IPS DF 6.9 (cell line): ENCODE measurements around the gene TNRC18.

Source experiments
- DNase-seq: peaks from one replicate; pipeline ENCODE4 v3.0.0-alpha.2; 2013; ENCODE audit warnings: low read depth, low spot score
- H3K27ac ChIP-seq: one replicate; pipeline ENCODE4 v1.5.1; 2013; ENCODE audit warnings: low read length, control low read depth
- H3K27me3 ChIP-seq: 2 replicates; pipeline ENCODE4 v1.6.1; 2013; ENCODE audit warnings: mild to moderate bottlenecking, low read length; ENCODE audit not compliant: control insufficient read depth, insufficient read depth
- H3K36me3 ChIP-seq: 2 replicates; pipeline ENCODE4 v1.6.1; 2013; ENCODE audit warnings: low read length; ENCODE audit not compliant: control insufficient read depth, insufficient read depth
- H3K4me1 ChIP-seq: 2 replicates; pipeline ENCODE4 v1.6.1; 2013; ENCODE audit warnings: low read length; ENCODE audit not compliant: control insufficient read depth, insufficient read depth
- H3K4me3 ChIP-seq: 2 replicates; pipeline ENCODE4 v1.5.1; 2013; ENCODE audit warnings: mild to moderate bottlenecking, low read length
- H3K9me3 ChIP-seq: 2 replicates; pipeline ENCODE4 v1.6.1; 2013; ENCODE audit warnings: low read length, inconsistent platforms; ENCODE audit not compliant: control insufficient read depth, insufficient read depth
- WGBS: extraction: QIAGEN DNeasy Blood & Tissue Kit; methylation state at CpG from one replicate; pipeline ENCODE4 v1.1.7; 2013; ENCODE audit warnings: mixed read lengths, missing lambda C conversion rate; ENCODE audit not compliant: insufficient read length, insufficient coverage; 5-methylcytosine and 5-hydroxymethylcytosine counted together

The TNRC18 gene

GRCh38 chr7:5403442-5403841 is 20.2 kb downstream of the TNRC18 start:
- no peaks in the 10 kb centered on the region for H3K9me3 ChIP-seq
- no peak overlapping the region for H3K27ac ChIP-seq
- no CpG with 5 or more reads among the region's 6 CpGs for WGBS

GRCh38 chr7:5397736-5398135 is 25.9 kb downstream of the TNRC18 start:
- Histone ChIP-seq H3K36me3 (peaks cover 2% of the 10 kb centered on the region; the same call in 1 of the 2 replicates), H3K9me3 (no peaks in the 10 kb centered on the region), H3K4me1 (no peaks in the 10 kb centered on the region), H3K27me3 (no peaks in the 10 kb centered on the region), H3K4me3 (no peak overlapping the region), H3K27ac (no peak overlapping the region)
- no peak for DNase-seq
- WGBS, result no CpG with 5 or more reads among the region's 7 CpGs

More at GRCh38 chr7:5403442-5403841, 20.2 kb downstream of the TNRC18 start:
- H3K36me3 ChIP-seq, result no peaks in the 10 kb centered on the region
- no peak for DNase-seq
- peaks cover under 1% of the 10 kb centered on the region; the same call in 1 of the 2 replicates for H3K27me3 ChIP-seq
- peaks cover 2% of the 10 kb centered on the region; the same call in 1 of the 2 replicates for H3K4me1 ChIP-seq
- no peak overlapping the region for H3K4me3 ChIP-seq

- Histone ChIP-seq H3K36me3 (peaks cover 2% of the 10 kb centered on the region; the same call in 1 of the 2 replicates), H3K9me3 (no peaks in the 10 kb centered on the region), H3K4me3 (no peak overlapping the region), H3K27me3 (no peaks in the 10 kb centered on the region), H3K27ac (no peak overlapping the region), H3K4me1 (no peaks in the 10 kb centered on the region)
- no peak for DNase-seq
- no CpG with 5 or more reads among the region's 30 CpGs for WGBS
Observed at GRCh38 chr7:5396999-5397663, 26.5 kb downstream of the TNRC18 start.

GRCh38 chr7:5396542-5396941 is 27.1 kb downstream of the TNRC18 start:
- Histone ChIP-seq H3K36me3 (peaks cover 2% of the 10 kb centered on the region; the same call in 1 of the 2 replicates), H3K4me3 (no peak overlapping the region), H3K9me3 (no peaks in the 10 kb centered on the region), H3K4me1 (no peaks in the 10 kb centered on the region), H3K27ac (no peak overlapping the region), H3K27me3 (no peaks in the 10 kb centered on the region)
- DNase-seq, result no peak
- no CpG with 5 or more reads among the region's 6 CpGs for WGBS

GRCh38 chr7:5395246-5395645 is 28.4 kb downstream of the TNRC18 start:
- H3K27ac ChIP-seq, result no peak overlapping the region
- peaks cover 2% of the 10 kb centered on the region; the same call in 1 of the 2 replicates for H3K36me3 ChIP-seq
- H3K9me3 ChIP-seq, result no peaks in the 10 kb centered on the region
- no peaks in the 10 kb centered on the region for H3K27me3 ChIP-seq
- no peak overlapping the region for H3K4me3 ChIP-seq
- no peaks in the 10 kb centered on the region for H3K4me1 ChIP-seq
- DNase-seq, result no peak
- no CpG with 5 or more reads among the region's 15 CpGs for WGBS

GRCh38 chr7:5394264-5395105 is 29.1 kb downstream of the TNRC18 start:
- H3K27ac ChIP-seq, result no peak overlapping the region
- no peak overlapping the region for H3K4me3 ChIP-seq
- H3K27me3 ChIP-seq, result no peaks in the 10 kb centered on the region
- no peaks in the 10 kb centered on the region for H3K4me1 ChIP-seq
- H3K36me3 ChIP-seq, result peaks cover 2% of the 10 kb centered on the region; the same call in 1 of the 2 replicates
- WGBS, result no CpG with 5 or more reads among the region's 33 CpGs
- H3K9me3 ChIP-seq, result no peaks in the 10 kb centered on the region
- DNase-seq, result no peak

GRCh38 chr7:5393748-5394147 is 29.9 kb downstream of the TNRC18 start:
- Histone ChIP-seq H3K36me3 (peaks cover 2% of the 10 kb centered on the region; the same call in 1 of the 2 replicates), H3K27me3 (no peaks in the 10 kb centered on the region), H3K9me3 (no peaks in the 10 kb centered on the region), H3K4me3 (no peak overlapping the region), H3K27ac (no peak overlapping the region), H3K4me1 (no peaks in the 10 kb centered on the region)
- no peak for DNase-seq
- WGBS, result no CpG with 5 or more reads among the region's 8 CpGs

- Histone ChIP-seq H3K4me1 (no peaks in the 10 kb centered on the region), H3K4me3 (no peak overlapping the region), H3K36me3 (peaks cover 2% of the 10 kb centered on the region; the same call in 1 of the 2 replicates), H3K9me3 (no peaks in the 10 kb centered on the region), H3K27ac (no peak overlapping the region), H3K27me3 (no peaks in the 10 kb centered on the region)
- DNase-seq, result no peak
- WGBS, result no CpG with 5 or more reads among the region's 9 CpGs
Observed at GRCh38 chr7:5393328-5393727, 30.3 kb downstream of the TNRC18 start.

GRCh38 chr7:5390918-5391317 is 32.7 kb downstream of the TNRC18 start:
- Histone ChIP-seq H3K4me1 (no peaks in the 10 kb centered on the region), H3K27me3 (no peaks in the 10 kb centered on the region), H3K36me3 (peaks cover 2% of the 10 kb centered on the region; the same call in 1 of the 2 replicates), H3K27ac (no peak overlapping the region), H3K4me3 (no peak overlapping the region), H3K9me3 (no peaks in the 10 kb centered on the region)
- WGBS, result no CpG with 5 or more reads among the region's 7 CpGs
- DNase-seq, result no peak

GRCh38 chr7:5388905-5389433 is 34.7 kb downstream of the TNRC18 start:
- peaks cover 2% of the 10 kb centered on the region; the same call in 1 of the 2 replicates for H3K36me3 ChIP-seq
- H3K4me1 ChIP-seq, result no peaks in the 10 kb centered on the region
- no peaks in the 10 kb centered on the region for H3K9me3 ChIP-seq
- DNase-seq, result no peak
- no CpG with 5 or more reads among the region's 64 CpGs for WGBS
- H3K27ac ChIP-seq, result no peak overlapping the region
- no peak overlapping the region for H3K4me3 ChIP-seq
- no peaks in the 10 kb centered on the region for H3K27me3 ChIP-seq
